ENCODE results near the gene REEP3. TPM values are rescaled to one million over a fixed set of nuclear protein-coding genes. Genes with fewer than 3 reads are reported as not detected.

REEP3 gene
- total RNA-seq, 1 experiment from 2014 or later, result 135 TPM

DNA sequence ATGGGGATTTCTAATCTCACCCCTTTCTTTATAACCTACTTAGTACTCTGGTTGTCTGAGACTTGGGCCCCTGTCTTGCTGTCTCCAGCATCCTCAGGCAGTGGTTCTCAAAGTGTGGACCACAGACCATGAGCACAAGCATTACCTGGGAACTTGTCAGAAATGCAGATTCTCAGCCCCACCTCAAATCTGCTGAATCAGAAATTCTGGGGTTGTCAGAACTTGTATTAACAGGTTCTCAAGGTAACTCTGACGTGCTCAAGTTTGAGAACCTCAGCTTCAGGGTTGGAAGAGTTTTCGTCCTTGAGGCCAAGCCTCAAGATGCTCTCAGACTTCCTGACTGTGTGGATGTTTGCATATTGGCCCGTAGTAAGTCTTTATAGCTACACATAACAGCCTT lies 97.4 kb downstream of the REEP3 start:
- no peak overlapping the region for H3K4me3 ChIP-seq (ENCODE audit: low read depth in 2 of 2, low read length in 2 of 2)
- H3K9me3 ChIP-seq (ENCODE audit: control insufficient read depth, insufficient read depth, low read depth, low read length), result no peaks in the 10 kb centered on the region
- TF ChIP-seq, protein P1, sequence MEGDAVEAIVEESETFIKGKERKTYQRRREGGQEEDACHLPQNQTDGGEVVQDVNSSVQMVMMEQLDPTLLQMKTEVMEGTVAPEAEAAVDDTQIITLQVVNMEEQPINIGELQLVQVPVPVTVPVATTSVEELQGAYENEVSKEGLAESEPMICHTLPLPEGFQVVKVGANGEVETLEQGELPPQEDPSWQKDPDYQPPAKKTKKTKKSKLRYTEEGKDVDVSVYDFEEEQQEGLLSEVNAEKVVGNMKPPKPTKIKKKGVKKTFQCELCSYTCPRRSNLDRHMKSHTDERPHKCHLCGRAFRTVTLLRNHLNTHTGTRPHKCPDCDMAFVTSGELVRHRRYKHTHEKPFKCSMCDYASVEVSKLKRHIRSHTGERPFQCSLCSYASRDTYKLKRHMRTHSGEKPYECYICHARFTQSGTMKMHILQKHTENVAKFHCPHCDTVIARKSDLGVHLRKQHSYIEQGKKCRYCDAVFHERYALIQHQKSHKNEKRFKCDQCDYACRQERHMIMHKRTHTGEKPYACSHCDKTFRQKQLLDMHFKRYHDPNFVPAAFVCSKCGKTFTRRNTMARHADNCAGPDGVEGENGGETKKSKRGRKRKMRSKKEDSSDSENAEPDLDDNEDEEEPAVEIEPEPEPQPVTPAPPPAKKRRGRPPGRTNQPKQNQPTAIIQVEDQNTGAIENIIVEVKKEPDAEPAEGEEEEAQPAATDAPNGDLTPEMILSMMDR (IDR thresholded peaks at IDR 0.05), result no peak
- TF ChIP-seq POLR2AphosphoS5 (IDR thresholded peaks at IDR 0.05; ENCODE audit: low read depth, low read length), result no peak
- no peak for TF ChIP-seq TCF7L2 (IDR thresholded peaks at IDR 0.05; ENCODE audit: low read depth, low read length)
- TF ChIP-seq, protein P2, sequence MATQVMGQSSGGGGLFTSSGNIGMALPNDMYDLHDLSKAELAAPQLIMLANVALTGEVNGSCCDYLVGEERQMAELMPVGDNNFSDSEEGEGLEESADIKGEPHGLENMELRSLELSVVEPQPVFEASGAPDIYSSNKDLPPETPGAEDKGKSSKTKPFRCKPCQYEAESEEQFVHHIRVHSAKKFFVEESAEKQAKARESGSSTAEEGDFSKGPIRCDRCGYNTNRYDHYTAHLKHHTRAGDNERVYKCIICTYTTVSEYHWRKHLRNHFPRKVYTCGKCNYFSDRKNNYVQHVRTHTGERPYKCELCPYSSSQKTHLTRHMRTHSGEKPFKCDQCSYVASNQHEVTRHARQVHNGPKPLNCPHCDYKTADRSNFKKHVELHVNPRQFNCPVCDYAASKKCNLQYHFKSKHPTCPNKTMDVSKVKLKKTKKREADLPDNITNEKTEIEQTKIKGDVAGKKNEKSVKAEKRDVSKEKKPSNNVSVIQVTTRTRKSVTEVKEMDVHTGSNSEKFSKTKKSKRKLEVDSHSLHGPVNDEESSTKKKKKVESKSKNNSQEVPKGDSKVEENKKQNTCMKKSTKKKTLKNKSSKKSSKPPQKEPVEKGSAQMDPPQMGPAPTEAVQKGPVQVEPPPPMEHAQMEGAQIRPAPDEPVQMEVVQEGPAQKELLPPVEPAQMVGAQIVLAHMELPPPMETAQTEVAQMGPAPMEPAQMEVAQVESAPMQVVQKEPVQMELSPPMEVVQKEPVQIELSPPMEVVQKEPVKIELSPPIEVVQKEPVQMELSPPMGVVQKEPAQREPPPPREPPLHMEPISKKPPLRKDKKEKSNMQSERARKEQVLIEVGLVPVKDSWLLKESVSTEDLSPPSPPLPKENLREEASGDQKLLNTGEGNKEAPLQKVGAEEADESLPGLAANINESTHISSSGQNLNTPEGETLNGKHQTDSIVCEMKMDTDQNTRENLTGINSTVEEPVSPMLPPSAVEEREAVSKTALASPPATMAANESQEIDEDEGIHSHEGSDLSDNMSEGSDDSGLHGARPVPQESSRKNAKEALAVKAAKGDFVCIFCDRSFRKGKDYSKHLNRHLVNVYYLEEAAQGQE (IDR thresholded peaks at IDR 0.05; ENCODE audit: insufficient read depth in 1 of 2, low read depth in 2 of 2, low read length in 1 of 2), result no peak
- no peak for TF ChIP-seq SIN3A (IDR thresholded peaks at IDR 0.05; ENCODE audit: borderline replicate concordance, insufficient read depth, low read depth, low read length)
- POLR2A ChIA-PET, result no interaction called here
- CTCF ChIA-PET, result no interaction called here
- DNase-seq (ENCODE audit: low read depth, low spot score) (no peak), ATAC-seq (no peak)
- in situ Hi-C loops (cut with HindIII; ENCODE audit: low pct_unique_long_range_greater_than_20kb, low sequenced_read_pairs) (no loop called here), intact Hi-C loops (cut with micrococcal nuclease; ENCODE audit: unreplicated experiment) (no loop called here)
- H3K27ac ChIP-seq (ENCODE audit: low read length), result no peak overlapping the region
- BruUV-seq (replicated peaks), result no TSS peak
- H3K27me3 ChIP-seq (ENCODE audit: control insufficient read depth, insufficient read depth, low read length), result no peaks in the 10 kb centered on the region
- peaks cover 8% of the 10 kb centered on the region for H3K4me1 ChIP-seq (ENCODE audit: control insufficient read depth, insufficient read depth, low read length)
- peaks cover 8% of the 10 kb centered on the region; the same call in 1 of the 2 replicates for H3K36me3 ChIP-seq (ENCODE audit: control insufficient read depth, insufficient read depth, low read length)

DNA sequence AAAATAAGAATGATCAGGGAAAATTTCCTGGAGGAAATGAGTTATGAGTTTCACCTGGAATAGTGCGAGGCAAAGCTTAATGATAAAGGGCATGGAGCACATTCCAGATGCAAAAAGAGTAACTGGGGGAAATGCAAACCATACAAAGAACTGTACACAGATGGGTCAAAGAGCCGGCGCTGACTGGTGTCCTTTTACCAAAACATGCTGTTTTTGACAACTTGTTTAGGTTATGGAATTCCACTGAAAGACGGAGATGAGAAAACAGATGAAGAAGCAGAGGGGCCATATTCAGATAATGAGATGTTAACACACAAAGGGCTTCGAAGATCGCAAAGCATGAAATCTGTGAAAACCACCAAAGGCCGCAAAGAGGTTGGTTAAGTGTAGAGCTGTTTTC lies 98.2 kb downstream of the REEP3 start:
- no peak for ATAC-seq
- TF ChIP-seq POLR2AphosphoS5 (IDR thresholded peaks at IDR 0.05; ENCODE audit: low read depth, low read length), result no peak
- TF ChIP-seq, protein P2 (IDR thresholded peaks at IDR 0.05; ENCODE audit: insufficient read depth in 1 of 2, low read depth in 2 of 2, low read length in 1 of 2), result no peak
- TF ChIP-seq, protein P1 (IDR thresholded peaks at IDR 0.05), result no peak
- TF ChIP-seq SIN3A (IDR thresholded peaks at IDR 0.05; ENCODE audit: borderline replicate concordance, insufficient read depth, low read depth, low read length), result no peak
- no peak for TF ChIP-seq TCF7L2 (IDR thresholded peaks at IDR 0.05; ENCODE audit: low read depth, low read length)
- no peak overlapping the region for H3K27ac ChIP-seq (ENCODE audit: low read length)
- DNase-seq (ENCODE audit: low read depth, low spot score), result no peak
- in situ Hi-C loops (cut with HindIII; ENCODE audit: low pct_unique_long_range_greater_than_20kb, low sequenced_read_pairs) (no loop called here), intact Hi-C loops (cut with micrococcal nuclease; ENCODE audit: unreplicated experiment) (no loop called here)
- H3K9me3 ChIP-seq (ENCODE audit: control insufficient read depth, insufficient read depth, low read depth, low read length), result no peaks in the 10 kb centered on the region
- H3K4me1 ChIP-seq (ENCODE audit: control insufficient read depth, insufficient read depth, low read length), result peaks cover 8% of the 10 kb centered on the region
- BruUV-seq (replicated peaks), result no TSS peak
- no peak overlapping the region for H3K4me3 ChIP-seq (ENCODE audit: low read depth in 2 of 2, low read length in 2 of 2)
- no peaks in the 10 kb centered on the region for H3K27me3 ChIP-seq (ENCODE audit: control insufficient read depth, insufficient read depth, low read length)
- ChIA-PET CTCF (no interaction called here), POLR2A (interaction anchor here (0.7 kb wide), 1 partner anchor 33 kb away, joined by 10 read pairs; no protein-coding TSS in a partner anchor)
- peaks cover 8% of the 10 kb centered on the region; the same call in 1 of the 2 replicates for H3K36me3 ChIP-seq (ENCODE audit: control insufficient read depth, insufficient read depth, low read length)
